HepG2 (cell line): ENCODE results near the gene TNP1. TPM values are rescaled to one million over a fixed set of nuclear protein-coding genes. Genes with fewer than 3 reads are reported as not detected.
A peak's percentile ranks its signal among the peaks of the same experiment; 100 is the strongest.

Source experiments
- ATAC-seq: fragments of 200-7000 bp; cut with Tn5 transposase; 3 replicates; pipeline ENCODE4 v1.9.1; 2020; ENCODE audit warnings: mild to moderate bottlenecking, moderate library complexity
- BruUV-seq: library from RNA; stranded (reverse); fragments of 400-500 nt; replicated peaks from 2 replicates; lab custom pipeline; 2021; lab: Mats Ljungman, UMichigan
- CTCF ChIA-PET: fragments of 300-600 bp; formaldehyde crosslinking; extraction: SDS; loops from one replicate; lab custom pipeline; 2021; ENCODE audit warnings: low total read pairs, inconsistent platforms, low intra/inter-chr PET ratio; lab: Yijun Ruan, JAX
- POLR2A ChIA-PET: fragments of 350-600 bp; sonication (Branson Sonifier 250); formaldehyde crosslinking; loops from one replicate; lab custom pipeline; 2020; ENCODE audit warnings: antibody characterized with exemption, inconsistent platforms; lab: Yijun Ruan, JAX
- DNase-seq: peaks from one replicate; pipeline ENCODE4 v3.0.0-alpha.2; 2015; ENCODE audit warnings: low spot score
- FAIRE-seq: peaks from 3 replicates; lab custom pipeline; 2011; peaks lifted over from hg19 to GRCh38; lab: Jason Lieb, UNC
- H2AFZ ChIP-seq: one replicate; pipeline ENCODE4 v1.6.1; 2011; ENCODE audit warnings: low read length, inconsistent platforms
- H3K27ac ChIP-seq: fragments of 300-600 bp; 3 replicates; pipeline ENCODE4 v1.8.0; 2011; ENCODE audit warnings: mixed run types, mild to moderate bottlenecking, mixed read lengths, low read length, inconsistent platforms; ENCODE audit not compliant: insufficient read depth; ENCODE audit errors: extremely low read length
- H3K27me3 ChIP-seq, 2 experiments: fragments of 200-600 bp in 1 of 2; 2 replicates in 1 of 2; 3 replicates in 1 of 2; pipeline versions ENCODE4 v1.6.0 to v1.8.0; 2011; ENCODE audit warnings: low read length in 2 of 2, mild to moderate bottlenecking in 2 of 2, moderate library complexity in 2 of 2, inconsistent platforms in 1 of 2; ENCODE audit not compliant: insufficient read depth in 2 of 2, control insufficient read depth in 1 of 2
- H3K36me3 ChIP-seq, 2 experiments: fragments of 200-600 bp in 1 of 2; replicated peaks in 1 of 2; 2 replicates in 1 of 2; 3 replicates in 1 of 2; pipeline versions ENCODE4 v1.5.1 to v1.8.0; 2011; ENCODE audit warnings: low read length in 2 of 2, inconsistent platforms in 1 of 2; ENCODE audit not compliant: insufficient read depth in 2 of 2, control insufficient read depth in 1 of 2
- H3K4me1 ChIP-seq: 2 replicates; pipeline ENCODE4 v1.5.1; 2012; ENCODE audit warnings: low read length, inconsistent platforms; ENCODE audit not compliant: insufficient read depth
- H3K4me2 ChIP-seq: 2 replicates; pipeline ENCODE4 v1.6.0; 2011; ENCODE audit warnings: low read depth, low read length, inconsistent platforms
- H3K4me3 ChIP-seq, 3 experiments: fragments of 200-600 bp in 1 of 3; sonication (generic), shearing (Covaris generic) in 1 of 3; replicated peaks in 1 of 3; 2 replicates each; pipeline ENCODE4 v1.5.1; 2011 to 2016; ENCODE audit warnings: low read length in 3 of 3, inconsistent platforms in 2 of 3, low read depth in 2 of 3, mild to moderate bottlenecking in 2 of 3, control low read depth in 1 of 3, mixed read lengths in 1 of 3; ENCODE audit not compliant: insufficient read depth in 1 of 3
- H3K79me2 ChIP-seq: one replicate; pipeline ENCODE4 v1.6.1; 2011; ENCODE audit warnings: low read length, inconsistent platforms; ENCODE audit not compliant: insufficient read depth
- H3K9ac ChIP-seq: 2 replicates; pipeline ENCODE4 v1.6.0; 2011; ENCODE audit warnings: mild to moderate bottlenecking, low read depth, low read length, inconsistent platforms; ENCODE audit not compliant: insufficient read depth
- H3K9me3 ChIP-seq: 2 replicates; pipeline ENCODE4 v1.5.1; 2012; ENCODE audit warnings: mild to moderate bottlenecking, low read length
- H4K20me1 ChIP-seq: 2 replicates; pipeline ENCODE4 v1.6.0; 2011; ENCODE audit warnings: inconsistent platforms, mild to moderate bottlenecking, low read length, moderate library complexity; ENCODE audit not compliant: insufficient read depth
- GPN1 ChIP-seq: sonication (generic); formaldehyde crosslinking; IDR thresholded peaks from 2 replicates; pipeline ENCODE4 v1.5.1; 2020; ENCODE audit warnings: missing genetic modification reagents, borderline replicate concordance
- MAFK ChIP-seq, 2 experiments: IDR thresholded peaks in 1 of 2; conservative IDR thresholded peaks in 1 of 2; 2 replicates each; pipeline ENCODE4 v1.6.1; 2011; ENCODE audit warnings: improper control_type of control experiment in 2 of 2, low read length in 2 of 2
- NCOR1 ChIP-seq: fragments of 200-600 bp; sonication (generic); IDR thresholded peaks from 2 replicates; pipeline ENCODE4 v1.7.0; 2017; ENCODE audit warnings: antibody characterized with exemption, low read length, borderline replicate concordance
- ZNF570 ChIP-seq: sonication (generic); formaldehyde crosslinking; IDR thresholded peaks from 2 replicates; pipeline ENCODE4 v1.4.0; 2020; ENCODE audit warnings: mild to moderate bottlenecking, missing genetic modification reagents, borderline replicate concordance
- WGBS: methylation state at CpG from one replicate; pipeline ENCODE4 v1.1.6; 2017; ENCODE audit warnings: low lambda C conversion rate; 5-methylcytosine and 5-hydroxymethylcytosine counted together
- in situ Hi-C: cut with HindIII; loops from 2 replicates; pipeline ENCODE4 v1.10.0; 2017; ENCODE audit warnings: low pct_unique_long_range_greater_than_20kb; ENCODE audit not compliant: extremely low pct_ligation_motif_present
- intact Hi-C: fragments of 100-400 bp; cut with micrococcal nuclease; formaldehyde crosslinking; loops from one replicate; pipeline ENCODE4 v1.10.0; 2022; ENCODE audit not compliant: unreplicated experiment
- polyA plus RNA-seq, 8 experiments: library from polyadenylated mRNA; depleted of rRNA in 3 of 8; stranded (reverse) in 7 of 8; unstranded in 1 of 8; fragments of >200 nt; fragmentation: Illumina TruSeq in 4 of 8; extraction: Trizol in 4 of 8; gene quantifications; 2 replicates each; pipeline versions ENCODE4 v1.2.1 to v1.2.3, GENCODE V29; 2011 to 2016; ENCODE audit warnings: low read depth in 4 of 8, missing spikeins in 1 of 8, mixed read lengths in 1 of 8; ENCODE audit not compliant: insufficient read depth in 1 of 8
- total RNA-seq, 5 experiments: library from RNA; depleted of rRNA; stranded (reverse); fragments of >200 nt; fragmentation: Illumina TruSeq; extraction: Trizol; gene quantifications; 2 replicates each; pipeline ENCODE4 v1.2.3, GENCODE V29; 2016; ENCODE audit warnings: low read depth in 1 of 5
- TF ChIP-seq, protein P1 (sequence below): sonication (generic); formaldehyde crosslinking; IDR thresholded peaks from 2 replicates; pipeline ENCODE4 v1.8.1; 2022; ENCODE audit warnings: low read depth, mild to moderate bottlenecking, missing genetic modification reagents

TNP1 gene
- total and polyA plus RNA-seq, 2 of the 13 experiments (the other 11 are each of a cell fraction or from before 2014, with no cell fraction given) = not detected

DNA sequence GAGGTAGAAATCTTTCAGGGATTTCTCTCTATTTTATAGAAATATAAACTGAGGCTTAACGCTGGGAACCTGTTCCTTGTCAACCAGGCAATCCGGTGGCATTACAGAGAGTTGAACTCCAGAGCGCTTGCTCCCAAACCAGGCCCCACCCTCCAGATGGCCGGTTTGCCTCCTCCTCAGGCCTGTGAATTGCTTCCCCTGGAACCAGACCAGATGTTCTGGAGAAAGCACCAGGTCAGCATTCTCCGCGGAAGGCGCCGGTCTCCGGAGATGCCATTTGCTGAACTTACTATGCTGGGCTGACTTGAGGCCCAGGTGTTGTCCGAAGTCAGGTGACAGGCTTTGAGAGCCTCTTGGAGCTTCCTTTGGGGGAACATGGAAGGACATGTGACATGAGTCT lies 17.2 kb downstream of the TNP1 start:
- intact Hi-C loops = no loop called here
- Histone ChIP-seq H3K36me3 (no peaks in the 10 kb centered on the region), H2AFZ (no peak overlapping the region), H3K27me3 (peaks cover 2 to 8% of the 10 kb centered on the region in 2 experiments; a peak in 1 of 5 replicates), H3K9ac (no peak overlapping the region), H3K4me1 (no peaks in the 10 kb centered on the region), H3K27ac (no peak overlapping the region), H3K4me2 (no peak overlapping the region), H3K4me3 (no peak overlapping the region), H3K79me2 (no peaks in the 10 kb centered on the region), H4K20me1 (no peaks in the 10 kb centered on the region), H3K9me3 (no peaks in the 10 kb centered on the region)
- TF ChIP-seq ZNF570 (no peak), MAFK (conservative IDR thresholded peaks at IDR 0.05 in 1 of 2, IDR thresholded peaks at IDR 0.05 in 1 of 2; ENCODE audit: low read length in 2 of 2) (peak; percentile 10 to 39; a peak in 2 of 4 replicates), NCOR1 (no peak)
- 62% methylated on average over 10 of the region's 10 CpGs for WGBS
- CTCF ChIA-PET = no interaction called here
- DNase-seq (no peak), FAIRE-seq (no peak), ATAC-seq (no peak)
- POLR2A ChIA-PET = no interaction called here
- in situ Hi-C loops = no loop called here
- BruUV-seq = no TSS peak

DNA sequence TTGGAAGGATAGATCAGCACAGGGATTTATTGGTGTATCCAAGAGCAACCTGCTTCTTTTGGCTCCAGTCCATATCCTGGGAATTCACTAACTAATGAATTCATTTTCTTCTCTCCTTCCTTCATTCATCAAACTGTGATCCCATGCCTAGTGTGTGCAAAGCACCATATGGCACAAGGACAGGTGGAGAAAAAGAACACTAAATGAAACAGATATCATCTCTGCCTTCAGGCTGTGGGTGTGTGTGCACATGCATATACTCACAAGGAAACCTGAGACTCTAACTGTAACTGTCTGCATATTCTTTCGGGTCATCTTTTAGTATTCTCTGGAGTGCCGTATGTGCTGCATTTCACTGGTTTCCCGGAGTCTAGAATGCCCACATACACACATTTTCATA lies 20.2 kb downstream of the TNP1 start:
- Histone ChIP-seq H3K36me3 (no peaks in the 10 kb centered on the region), H2AFZ (no peak overlapping the region), H3K27me3 (peaks cover 2 to 8% of the 10 kb centered on the region in 2 experiments; a peak in 1 of 5 replicates), H3K9me3 (no peaks in the 10 kb centered on the region), H3K4me2 (no peak overlapping the region), H3K9ac (no peak overlapping the region), H3K79me2 (no peaks in the 10 kb centered on the region), H3K27ac (no peak overlapping the region), H3K4me1 (no peaks in the 10 kb centered on the region), H3K4me3 (no peak overlapping the region), H4K20me1 (no peaks in the 10 kb centered on the region)
- POLR2A ChIA-PET = no interaction called here
- FAIRE-seq (no peak), ATAC-seq (no peak), DNase-seq (no peak)
- no peak for TF ChIP-seq GPN1
- TF ChIP-seq, protein P1, sequence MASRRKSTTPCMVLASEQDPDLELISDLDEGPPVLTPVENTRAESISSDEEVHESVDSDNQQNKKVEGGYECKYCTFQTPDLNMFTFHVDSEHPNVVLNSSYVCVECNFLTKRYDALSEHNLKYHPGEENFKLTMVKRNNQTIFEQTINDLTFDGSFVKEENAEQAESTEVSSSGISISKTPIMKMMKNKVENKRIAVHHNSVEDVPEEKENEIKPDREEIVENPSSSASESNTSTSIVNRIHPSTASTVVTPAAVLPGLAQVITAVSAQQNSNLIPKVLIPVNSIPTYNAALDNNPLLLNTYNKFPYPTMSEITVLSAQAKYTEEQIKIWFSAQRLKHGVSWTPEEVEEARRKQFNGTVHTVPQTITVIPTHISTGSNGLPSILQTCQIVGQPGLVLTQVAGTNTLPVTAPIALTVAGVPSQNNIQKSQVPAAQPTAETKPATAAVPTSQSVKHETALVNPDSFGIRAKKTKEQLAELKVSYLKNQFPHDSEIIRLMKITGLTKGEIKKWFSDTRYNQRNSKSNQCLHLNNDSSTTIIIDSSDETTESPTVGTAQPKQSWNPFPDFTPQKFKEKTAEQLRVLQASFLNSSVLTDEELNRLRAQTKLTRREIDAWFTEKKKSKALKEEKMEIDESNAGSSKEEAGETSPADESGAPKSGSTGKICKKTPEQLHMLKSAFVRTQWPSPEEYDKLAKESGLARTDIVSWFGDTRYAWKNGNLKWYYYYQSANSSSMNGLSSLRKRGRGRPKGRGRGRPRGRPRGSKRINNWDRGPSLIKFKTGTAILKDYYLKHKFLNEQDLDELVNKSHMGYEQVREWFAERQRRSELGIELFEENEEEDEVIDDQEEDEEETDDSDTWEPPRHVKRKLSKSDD (CRISPR knock-in tag) = no peak
- in situ Hi-C loops = no loop called here
- CTCF ChIA-PET = no interaction called here
- intact Hi-C loops = no loop called here
- 38% methylated on average over 3 of the region's 3 CpGs for WGBS
- no TSS peak for BruUV-seq
